Measurements from ENCODE around the gene TEPSIN.

Gene TEPSIN

DNA sequence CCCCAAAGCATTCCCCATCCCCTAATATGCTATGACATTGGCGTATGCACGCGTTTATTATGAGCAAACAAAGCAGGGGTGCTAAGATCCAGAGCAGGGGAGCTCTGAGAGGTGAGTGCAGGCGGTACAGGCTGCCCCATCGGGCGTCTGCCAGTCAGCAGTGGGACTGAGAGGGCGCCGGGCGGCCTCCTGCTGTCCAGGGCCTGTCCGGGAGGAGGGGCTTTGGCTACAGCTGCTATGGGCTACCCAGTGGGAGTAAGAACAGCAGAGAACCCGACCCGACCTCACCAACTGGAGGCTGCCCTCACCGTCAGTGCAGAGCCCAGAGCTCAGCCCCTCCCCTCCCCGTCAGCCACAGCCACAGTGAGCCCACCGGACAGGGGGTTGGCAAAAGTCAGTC lies 54.3 kb downstream of the TEPSIN start:
- Mint-ChIP-seq H3K36me3 (peaks cover 4 to 7% of the 10 kb centered on the region in 2 donors), H3K27ac (no peak overlapping the region), H3K4me3 (no peak overlapping the region), H3K27me3 (peaks cover 6 to 7% of the 10 kb centered on the region in 2 donors), H3K4me1 (no peaks in the 10 kb centered on the region), H3K9me3 (no peaks in the 10 kb centered on the region)
- ATAC-seq (replicated peaks) (no peak), DNase-seq (no peak)

DNA sequence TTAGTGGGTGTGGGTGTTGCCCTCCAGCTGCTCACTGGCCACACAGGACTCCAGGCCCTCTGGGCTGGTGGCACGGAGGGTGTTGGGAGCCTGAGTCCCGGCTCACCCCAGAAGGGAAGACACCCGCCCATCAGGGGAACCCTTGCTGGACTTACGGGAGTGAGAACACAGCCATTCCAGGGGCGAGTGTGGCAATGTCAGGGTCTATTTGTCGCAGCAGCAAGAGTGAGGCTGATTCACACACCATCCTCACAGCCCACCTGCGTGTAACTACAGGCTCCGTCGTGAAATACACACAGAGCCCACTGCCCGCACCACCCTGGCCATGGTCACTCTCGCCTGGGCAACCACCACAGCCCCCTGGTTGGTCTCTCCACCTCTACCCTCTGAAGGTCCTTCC lies 55.0 kb downstream of the TEPSIN start:
- no peak for DNase-seq
- no peak for ATAC-seq (replicated peaks)
- no peak overlapping the region for H3K4me3 Mint-ChIP-seq
- H3K4me1 Mint-ChIP-seq = no peaks in the 10 kb centered on the region
- peaks cover under 1 to 2% of the 10 kb centered on the region in 2 donors for H3K36me3 Mint-ChIP-seq
- peaks cover 6 to 7% of the 10 kb centered on the region in 2 donors for H3K27me3 Mint-ChIP-seq
- H3K9me3 Mint-ChIP-seq = no peaks in the 10 kb centered on the region
- peak overlapping the region; percentile 62 for H3K27ac Mint-ChIP-seq

DNA sequence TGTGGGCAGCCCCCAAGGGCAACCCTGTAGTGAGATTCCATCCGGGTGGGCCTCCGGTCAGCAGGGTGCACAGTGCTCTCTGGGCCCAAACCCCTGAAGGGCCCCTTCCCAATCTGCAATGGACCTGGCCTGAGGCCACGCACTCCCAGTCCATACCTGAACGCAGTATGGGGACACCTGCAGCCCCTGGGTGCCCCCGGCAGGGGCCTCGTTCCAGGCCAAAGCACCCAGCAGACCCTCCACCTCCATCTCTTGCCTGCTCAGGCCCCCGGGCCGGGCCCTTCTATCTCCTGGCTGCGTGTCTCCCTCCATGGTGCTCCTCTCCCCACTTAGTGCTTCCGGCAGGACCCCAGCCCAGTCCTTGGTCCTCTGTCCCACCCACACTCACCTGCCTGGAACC lies 55.5 kb downstream of the TEPSIN start:
- Mint-ChIP-seq H3K9me3 (no peaks in the 10 kb centered on the region), H3K4me1 (no peaks in the 10 kb centered on the region), H3K27me3 (peaks cover 6 to 7% of the 10 kb centered on the region in 2 donors), H3K27ac (peak overlapping the region; percentile 62), H3K4me3 (no peak overlapping the region), H3K36me3 (no peaks in the 10 kb centered on the region)
- no peak for ATAC-seq (replicated peaks)
- DNase-seq = no peak

DNA sequence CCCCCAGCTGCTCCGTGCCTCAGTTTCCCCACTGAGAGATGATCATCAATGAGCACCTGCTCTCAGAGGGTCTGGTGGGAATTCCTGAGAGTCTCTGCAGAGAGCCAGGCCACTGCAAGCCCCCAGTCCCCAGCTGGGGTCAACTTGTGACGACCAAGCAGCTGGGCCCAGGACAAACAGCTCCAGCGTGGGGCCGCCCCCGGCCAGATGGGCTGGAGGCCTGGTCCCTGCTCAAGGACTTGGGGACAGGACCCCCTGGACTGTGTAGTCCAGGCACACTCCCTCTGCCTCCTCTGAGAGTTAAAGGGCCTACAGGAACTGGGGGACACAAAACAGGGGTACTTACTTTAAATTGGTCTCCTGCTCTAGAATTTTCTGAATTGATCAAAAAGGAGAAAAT lies 56.3 kb downstream of the TEPSIN start:
- Mint-ChIP-seq H3K4me1 (no peaks in the 10 kb centered on the region), H3K36me3 (no peaks in the 10 kb centered on the region), H3K9me3 (no peaks in the 10 kb centered on the region), H3K27ac (no peak overlapping the region), H3K27me3 (peaks cover 6 to 7% of the 10 kb centered on the region in 2 donors), H3K4me3 (no peak overlapping the region)
- DNase-seq = no peak
- ATAC-seq (replicated peaks) = no peak

DNA sequence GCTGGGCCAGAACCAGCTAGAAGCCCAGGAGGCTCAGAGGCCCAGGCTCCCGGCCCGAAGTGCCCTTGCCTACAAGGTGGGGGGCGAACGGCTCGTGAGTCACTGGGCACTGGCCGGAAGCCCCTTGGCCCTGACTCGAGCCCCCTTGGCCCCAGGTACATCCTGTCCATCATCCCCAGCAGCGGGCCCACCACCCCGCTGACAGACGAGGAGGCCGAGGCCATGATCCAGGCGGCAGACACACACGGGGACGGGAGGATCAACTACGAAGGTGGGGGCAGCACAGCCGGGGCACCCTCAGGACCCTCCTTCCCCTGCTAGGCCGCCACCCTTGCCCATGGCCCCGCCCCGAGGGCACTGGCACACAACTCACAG lies 57.1 kb downstream of the TEPSIN start:
- no peak for DNase-seq
- H3K4me3 Mint-ChIP-seq = no peak overlapping the region
- H3K9me3 Mint-ChIP-seq = no peaks in the 10 kb centered on the region
- no peak for ATAC-seq (replicated peaks)
- H3K27me3 Mint-ChIP-seq = peaks cover 6 to 7% of the 10 kb centered on the region in 2 donors
- no peaks in the 10 kb centered on the region for H3K36me3 Mint-ChIP-seq
- H3K4me1 Mint-ChIP-seq = no peaks in the 10 kb centered on the region
- no peak overlapping the region for H3K27ac Mint-ChIP-seq

DNA sequence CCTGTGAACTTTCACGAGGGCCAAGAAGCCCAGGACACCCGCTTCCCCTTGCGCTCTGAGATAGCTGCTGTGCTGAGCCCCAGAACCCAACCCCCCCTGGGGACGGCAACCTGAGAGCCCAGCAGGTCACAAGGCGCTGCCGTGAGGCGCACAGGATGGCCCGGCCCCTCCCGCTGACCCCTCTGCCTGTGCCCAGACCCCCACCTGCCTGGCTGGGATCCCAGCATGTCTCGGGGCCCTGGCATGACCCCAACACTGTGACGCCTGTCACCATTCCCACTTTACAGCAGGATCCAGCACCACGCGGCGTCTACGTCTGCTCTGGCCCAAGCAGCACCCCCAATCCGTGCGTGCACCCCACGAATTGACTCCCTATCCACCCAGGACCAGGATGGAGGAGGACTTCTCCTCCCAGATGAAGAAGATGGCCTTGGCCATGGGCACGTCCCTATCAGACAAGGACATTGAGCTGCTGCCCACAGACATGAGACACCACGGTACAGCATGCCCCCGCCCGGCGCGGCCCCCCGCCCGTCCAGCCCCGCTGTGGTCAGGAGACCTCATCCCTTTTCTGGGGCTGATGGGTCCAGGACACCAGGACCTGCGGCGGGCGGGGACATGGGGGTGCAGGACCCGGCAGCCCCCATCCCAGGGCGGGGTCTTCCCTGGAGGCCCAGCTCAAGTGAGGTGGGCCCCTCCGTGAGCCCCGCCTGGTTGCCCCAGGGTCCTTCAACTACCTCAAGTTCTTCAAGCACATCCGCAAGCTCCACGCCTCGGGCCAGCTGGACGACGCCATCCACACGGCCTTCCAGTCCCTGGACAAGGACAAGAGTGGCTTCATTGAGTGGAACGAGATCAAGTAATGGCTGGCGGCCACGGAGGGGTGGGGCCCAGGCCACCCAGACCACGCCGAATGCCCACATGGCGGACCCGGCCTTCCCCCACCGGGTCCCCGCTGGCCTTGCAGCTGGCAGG lies 57.7 kb downstream of the TEPSIN start:
- Mint-ChIP-seq H3K4me3 (no peak overlapping the region), H3K36me3 (no peaks in the 10 kb centered on the region), H3K4me1 (no peaks in the 10 kb centered on the region), H3K27me3 (peaks cover 6 to 7% of the 10 kb centered on the region in 2 donors), H3K27ac (no peak overlapping the region), H3K9me3 (no peaks in the 10 kb centered on the region)
- DNase-seq (no peak), ATAC-seq (replicated peaks) (no peak)

DNA sequence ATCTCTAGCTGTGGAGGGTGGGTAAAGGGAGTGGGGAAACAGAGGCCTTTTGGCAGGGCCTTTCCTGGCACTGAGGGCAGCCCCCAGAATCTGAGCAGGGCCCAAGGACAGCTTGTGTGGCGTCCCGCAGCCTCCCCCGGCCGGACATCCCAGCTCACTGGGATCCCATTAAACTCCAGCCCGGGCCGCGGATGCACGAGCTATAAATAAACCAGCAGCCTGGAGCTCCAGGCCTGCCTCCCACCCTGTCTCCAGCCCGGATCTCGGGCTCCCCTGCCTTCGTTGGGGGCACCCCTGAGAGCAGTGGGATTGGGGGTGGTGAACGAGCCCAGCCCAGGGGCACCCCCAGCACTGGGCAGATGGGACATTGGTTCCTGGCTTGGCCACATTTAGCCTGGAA lies 59.0 kb downstream of the TEPSIN start:
- H3K9me3 Mint-ChIP-seq = peaks cover 4 to 8% of the 10 kb centered on the region in 2 donors
- H3K4me1 Mint-ChIP-seq = no peaks in the 10 kb centered on the region
- no peak overlapping the region for H3K27ac Mint-ChIP-seq
- no peak overlapping the region for H3K4me3 Mint-ChIP-seq
- ATAC-seq (replicated peaks) = no peak
- peaks cover 6 to 7% of the 10 kb centered on the region in 2 donors for H3K27me3 Mint-ChIP-seq
- no peak for DNase-seq
- H3K36me3 Mint-ChIP-seq = peaks cover 2 to 4% of the 10 kb centered on the region in 2 donors

DNA sequence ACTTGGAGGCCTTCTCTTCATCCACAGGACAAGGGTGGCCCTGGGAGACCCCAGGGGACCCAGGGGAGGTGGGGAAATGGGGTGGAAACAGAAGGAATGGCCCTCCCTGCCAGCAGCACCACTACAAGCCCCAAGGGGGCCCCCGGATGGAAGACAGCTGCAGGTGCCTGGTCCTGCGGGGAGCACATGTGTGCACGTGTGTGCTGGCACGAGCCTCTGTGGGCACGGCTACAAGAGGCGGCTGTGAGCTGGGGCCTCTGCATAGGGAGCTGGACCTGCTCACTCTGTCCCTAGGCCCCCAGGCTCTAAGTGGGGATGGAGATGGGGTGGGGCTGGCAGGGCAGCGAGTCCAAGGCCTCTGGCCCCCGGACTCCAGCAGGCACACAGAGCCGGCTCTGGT lies 59.6 kb downstream of the TEPSIN start:
- Mint-ChIP-seq H3K36me3 (peaks cover 2 to 4% of the 10 kb centered on the region in 2 donors), H3K27ac (no peak overlapping the region), H3K9me3 (peaks cover 4 to 8% of the 10 kb centered on the region in 2 donors), H3K27me3 (peaks cover 4 to 6% of the 10 kb centered on the region in 2 donors), H3K4me3 (no peak overlapping the region), H3K4me1 (no peaks in the 10 kb centered on the region)
- ATAC-seq (replicated peaks) (no peak), DNase-seq (no peak)
